Measurements from ENCODE around the gene RNF115. TPM values are rescaled to one million over a fixed set of nuclear protein-coding genes. Genes with fewer than 3 reads are reported as not detected.

The RNF115 gene
- polyA plus RNA-seq, 3 donors: 3.5 to 5.4 (median 5.2) TPM

DNA sequence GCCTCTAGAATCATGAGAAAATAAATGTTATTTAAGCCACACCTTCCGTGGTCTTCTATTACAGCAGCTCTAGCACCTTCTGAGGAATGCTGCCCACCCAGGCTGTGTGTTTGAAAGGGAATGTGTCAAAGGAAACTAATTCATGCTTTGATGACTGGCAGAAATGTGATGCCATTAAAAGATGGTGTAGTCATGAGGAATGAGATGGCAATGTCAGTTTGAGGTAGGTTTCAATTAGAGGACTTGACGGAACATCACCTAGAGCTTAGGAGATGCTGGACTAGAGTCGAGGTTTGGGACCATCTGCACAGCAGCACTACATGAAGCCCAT is 127.3 kb downstream of the RNF115 start:
- intact Hi-C loops (cut with micrococcal nuclease): no loop called here
- Histone ChIP-seq H3K27ac (ENCODE audit: low read depth in 1 of 2, low read length in 2 of 2) (no peak overlapping the region), H3K4me3 (replicated peaks in 1 of 3; ENCODE audit: low read depth in 2 of 3, low read length in 3 of 3) (no peak overlapping the region), H3K9me3 (replicated peaks in 1 of 2; ENCODE audit: control insufficient read depth in 1 of 2, insufficient read depth in 1 of 2, low read length in 2 of 2) (no peaks in the 10 kb centered on the region), H3K4me1 (ENCODE audit: control insufficient read depth in 1 of 2, insufficient read depth in 2 of 2, low read length in 2 of 2) (peaks cover 10 to 15% of the 10 kb centered on the region in 2 donors), H3K79me2 (ENCODE audit: insufficient read depth, low read length) (no peaks in the 10 kb centered on the region), H2AFZ (ENCODE audit: insufficient read depth, low read depth, low read length, poor library complexity, severe bottlenecking) (no peak overlapping the region), H3K9ac (ENCODE audit: insufficient read depth, low read length, poor library complexity, severe bottlenecking) (no peak overlapping the region), H3K4me2 (replicated peaks; ENCODE audit: extremely low read depth, low read length, poor library complexity, severe bottlenecking) (no peak overlapping the region), H3K36me3 (replicated peaks in 1 of 2; ENCODE audit: control insufficient read depth in 1 of 2, insufficient read depth in 2 of 2, low read length in 2 of 2) (no peaks in the 10 kb centered on the region), H4K20me1 (ENCODE audit: insufficient read depth, low read length) (no peaks in the 10 kb centered on the region), H3K27me3 (ENCODE audit: control insufficient read depth in 2 of 2, insufficient read depth in 2 of 2, low read length in 2 of 2) (no peaks in the 10 kb centered on the region)
- Mint-ChIP-seq H3K27me3 (ENCODE audit: low read depth in 3 of 3) (peaks cover 0 to 11% (median 1%) of the 10 kb centered on the region in 3 donors), H3K9me3 (peaks cover 0 to 4% (median 0%) of the 10 kb centered on the region in 7 donors), H3K4me3 (no peak overlapping the region), H3K36me3 (no peaks in the 10 kb centered on the region), H3K4me1 (peaks cover 18% of the 10 kb centered on the region), H3K27ac (peak overlapping the region in 1 of 7 donors; percentile 12)
- no peak for TF ChIP-seq CTCF (IDR thresholded peaks at IDR 0.05)
- no peak for DNase-seq
- no CpG with 5 or more reads among the region's 3 CpGs for WGBS (ENCODE audit: insufficient coverage)

DNA sequence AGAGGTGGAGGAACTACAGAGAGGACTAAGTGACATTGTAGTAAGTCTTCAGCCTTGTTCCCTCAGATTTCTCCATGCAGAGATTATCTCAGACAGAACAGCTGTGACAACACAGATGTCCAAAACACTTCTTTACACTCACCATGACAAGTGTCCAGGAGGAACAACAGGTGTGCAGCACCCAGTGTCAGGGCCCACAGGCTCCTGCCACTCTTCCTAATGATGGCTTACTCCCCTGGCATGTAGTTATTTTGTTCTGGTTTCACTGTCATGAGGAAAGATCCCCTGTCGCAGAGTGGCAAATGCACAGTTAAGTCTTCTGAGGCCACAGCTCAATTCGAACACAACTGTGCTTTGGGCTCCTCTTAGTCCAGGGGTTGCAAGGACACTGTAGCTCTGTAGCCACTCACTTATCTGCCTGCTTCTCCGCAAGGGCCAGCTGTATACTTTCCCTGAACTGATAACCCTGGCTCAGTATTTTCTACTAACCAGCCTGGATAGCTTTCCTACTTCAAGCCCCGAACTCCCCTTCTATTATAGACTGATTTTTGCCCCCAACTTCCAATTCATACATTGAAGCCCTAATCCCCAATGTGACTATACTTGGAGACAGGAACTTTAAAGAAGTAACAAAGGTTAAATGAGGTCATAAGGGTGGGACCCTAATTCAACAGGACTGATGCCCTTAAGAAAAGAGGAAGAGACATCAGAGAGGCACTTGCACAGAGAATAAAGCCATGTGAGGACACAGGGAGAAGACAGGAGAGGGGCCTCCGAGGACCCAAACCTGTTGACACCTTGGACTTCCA is 127.9 kb downstream of the RNF115 start:
- no peak for TF ChIP-seq CTCF (IDR thresholded peaks at IDR 0.05)
- Histone ChIP-seq H2AFZ (ENCODE audit: insufficient read depth, low read depth, low read length, poor library complexity, severe bottlenecking) (no peak overlapping the region), H4K20me1 (ENCODE audit: insufficient read depth, low read length) (no peaks in the 10 kb centered on the region), H3K27me3 (ENCODE audit: control insufficient read depth in 2 of 2, insufficient read depth in 2 of 2, low read length in 2 of 2) (no peaks in the 10 kb centered on the region), H3K4me3 (replicated peaks in 1 of 3; ENCODE audit: low read depth in 2 of 3, low read length in 3 of 3) (no peak overlapping the region), H3K4me2 (replicated peaks; ENCODE audit: extremely low read depth, low read length, poor library complexity, severe bottlenecking) (no peak overlapping the region), H3K9ac (ENCODE audit: insufficient read depth, low read length, poor library complexity, severe bottlenecking) (no peak overlapping the region), H3K4me1 (ENCODE audit: control insufficient read depth in 1 of 2, insufficient read depth in 2 of 2, low read length in 2 of 2) (peaks cover 10 to 15% of the 10 kb centered on the region in 2 donors), H3K36me3 (replicated peaks in 1 of 2; ENCODE audit: control insufficient read depth in 1 of 2, insufficient read depth in 2 of 2, low read length in 2 of 2) (no peaks in the 10 kb centered on the region), H3K79me2 (ENCODE audit: insufficient read depth, low read length) (no peaks in the 10 kb centered on the region), H3K27ac (ENCODE audit: low read depth in 1 of 2, low read length in 2 of 2) (no peak overlapping the region), H3K9me3 (replicated peaks in 1 of 2; ENCODE audit: control insufficient read depth in 1 of 2, insufficient read depth in 1 of 2, low read length in 2 of 2) (no peaks in the 10 kb centered on the region)
- intact Hi-C loops (cut with micrococcal nuclease): no loop called here
- DNase-seq: peak in 2 of 3 donors; percentile 7 to 22
- no peak overlapping the region for H3K4me3 Mint-ChIP-seq
- peaks cover 24% of the 10 kb centered on the region for H3K4me1 Mint-ChIP-seq
- H3K36me3 Mint-ChIP-seq: no peaks in the 10 kb centered on the region
- 87% methylated on average over 3 of the region's 5 CpGs for WGBS (ENCODE audit: insufficient coverage)
- H3K27me3 Mint-ChIP-seq (ENCODE audit: low read depth in 3 of 3): peaks cover 0 to 9% (median 1%) of the 10 kb centered on the region in 3 donors
- H3K27ac Mint-ChIP-seq: peak overlapping the region in 1 of 7 donors; percentile 14
- H3K9me3 Mint-ChIP-seq: peaks cover 0 to 4% (median 0%) of the 10 kb centered on the region in 7 donors
